ENCODE measurements around the gene MICAL2. TPM values are rescaled to one million over a fixed set of nuclear protein-coding genes. Genes with fewer than 3 reads are reported as not detected.

MICAL2 gene
- total and polyA plus RNA-seq, 2 of the 8 experiments (the other 6 are each of a cell fraction or from before 2014, with no cell fraction given) = 1.3 to 4.1 TPM

- Histone ChIP-seq H3K79me1 (ENCODE audit: low read depth, low read length) (no peaks in the 10 kb centered on the region), H2BK12ac (ENCODE audit: low read depth, low read length) (no peak overlapping the region), H3K9me3 (ENCODE audit: insufficient read depth in 2 of 2, low read depth in 1 of 2, low read length in 1 of 2) (no peaks in the 10 kb centered on the region), H4K5ac (ENCODE audit: insufficient read length, low read depth, low read length) (no peak overlapping the region), H4K8ac (ENCODE audit: extremely low read depth, insufficient read depth, low read length) (no peak overlapping the region), H2BK120ac (replicated peaks; ENCODE audit: low read depth, low read length) (no peak overlapping the region), H3K36me3 (ENCODE audit: control insufficient read depth in 2 of 4, insufficient read depth in 4 of 4, low read length in 3 of 4) (no peaks in the 10 kb centered on the region), H3K4me1 (replicated peaks in 1 of 4; ENCODE audit: control insufficient read depth in 3 of 4, insufficient read depth in 4 of 4, low read length in 3 of 4) (peaks cover 0 to 3% (median 0%) of the 10 kb centered on the region in 4 experiments; a peak in 1 of 7 replicates), H3K56ac (replicated peaks; ENCODE audit: insufficient read length, low read depth, low read length) (no peak overlapping the region), H2BK5ac (ENCODE audit: low read depth, low read length) (no peak overlapping the region), H3K27me3 (replicated peaks in 1 of 4; ENCODE audit: control insufficient read depth in 3 of 4, extremely low read depth in 1 of 4, insufficient read depth in 3 of 4, low read length in 3 of 4) (no peaks in the 10 kb centered on the region), H3K9ac (replicated peaks in 1 of 4; ENCODE audit: extremely low read depth in 1 of 4, low read depth in 3 of 4, low read length in 3 of 4) (no peak overlapping the region), H3K18ac (ENCODE audit: extremely low read depth, low read length) (no peak overlapping the region), H2BK20ac (ENCODE audit: low read length) (no peak overlapping the region), H4K91ac (replicated peaks; ENCODE audit: insufficient read length, low read length) (no peak overlapping the region), H3K27ac (ENCODE audit: low read depth, low read length) (no peak overlapping the region), H3K14ac (ENCODE audit: insufficient read length) (no peak overlapping the region), H3K23ac (ENCODE audit: insufficient read length) (no peak overlapping the region), H3K4me3 (ENCODE audit: extremely low read depth in 1 of 4, insufficient read depth in 2 of 4, low read depth in 3 of 4, low read length in 4 of 4) (no peak overlapping the region), H3K4me2 (ENCODE audit: insufficient read depth in 1 of 2, low read depth in 2 of 2, low read length in 2 of 2) (no peak overlapping the region), H2AFZ (ENCODE audit: low read length) (no peak overlapping the region), H3K4ac (replicated peaks; ENCODE audit: insufficient read length, low read depth, low read length) (no peak overlapping the region), H4K20me1 (replicated peaks in 1 of 2; ENCODE audit: control insufficient read depth in 1 of 2, insufficient read depth in 2 of 2, low read length in 2 of 2) (no peaks in the 10 kb centered on the region), H3K23me2 (ENCODE audit: low read depth, low read length) (no peaks in the 10 kb centered on the region; the same call in 1 of the 2 replicates), H3K79me2 (ENCODE audit: control insufficient read depth in 1 of 2, insufficient read depth in 2 of 2, low read length in 2 of 2) (no peaks in the 10 kb centered on the region), H2AK5ac (ENCODE audit: low read depth, low read length) (no peak overlapping the region), H2BK15ac (ENCODE audit: low read length) (no peak overlapping the region)
- 94% methylated on average over 12 of the region's 12 CpGs; no CpG with 5 or more reads in 1 of the 2 experiments for WGBS, 2 experiments (ENCODE audit: extremely low coverage in 1 of 2, insufficient coverage in 1 of 2, insufficient read length in 1 of 2, insufficient replicate concordance in 2 of 2, low coverage in 1 of 2, low lambda C conversion rate in 2 of 2, missing lambda C conversion rate in 1 of 2)
- ChIA-PET CTCF (ENCODE audit: partially characterized antibody) (interaction anchor here (0.7 to 1.1 kb wide), 5 partner anchors 50 to 1168 kb away, joined by 3 read pairs; no protein-coding TSS in a partner anchor), POLR2A (ENCODE audit: partially characterized antibody) (no interaction called here)
- FAIRE-seq (no peak), DNase-seq (ENCODE audit: low read depth in 1 of 2, low spot score in 2 of 2) (no peak)
- TF ChIP-seq RFX5 (IDR thresholded peaks at IDR 0.05; ENCODE audit: borderline replicate concordance, low read depth, low read length) (no peak), JUND (IDR thresholded peaks at IDR 0.05; ENCODE audit: low read length) (no peak), PHF8 (conservative IDR thresholded peaks at IDR 0.05; ENCODE audit: low read depth, low read length) (no peak), ATF2 (IDR thresholded peaks at IDR 0.05; ENCODE audit: low read length) (no peak), KDM4A (IDR thresholded peaks at IDR 0.05; ENCODE audit: low read depth, low read length, severe bottlenecking) (no peak), YY1 (IDR thresholded peaks at IDR 0.05; ENCODE audit: low read depth, low read length) (no peak)
Observed at GRCh38 chr11:12183827-12184620, 73.6 kb downstream of the MICAL2 start.

Measured in H1 (cell line).